Trophoblast cell (in vitro differentiated cells and primary cell): ENCODE measurements around the gene SND1.

Experiments used
- DNase-seq, 2 donors: peaks; one replicate each; pipeline ENCODE4 v3.0.0-alpha.2; 2016
- H2AFZ ChIP-seq: 2 replicates; pipeline ENCODE4 v1.6.1; 2013; ENCODE audit warnings: low read length, moderate library complexity, mild to moderate bottlenecking; ENCODE audit not compliant: insufficient read depth, poor library complexity
- H2AK5ac ChIP-seq: 2 replicates; pipeline ENCODE4 v1.6.1; 2013; ENCODE audit warnings: mild to moderate bottlenecking, low read length
- H2BK120ac ChIP-seq: 2 replicates; pipeline ENCODE4 v1.6.1; 2013; ENCODE audit warnings: low read length, mild to moderate bottlenecking, moderate library complexity; ENCODE audit not compliant: insufficient read depth, poor library complexity
- H2BK12ac ChIP-seq: 2 replicates; pipeline ENCODE4 v1.6.1; 2013; ENCODE audit warnings: mild to moderate bottlenecking, low read length, moderate library complexity
- H2BK5ac ChIP-seq: 2 replicates; pipeline ENCODE4 v1.6.1; 2013; ENCODE audit warnings: low read length, low read depth, moderate library complexity, mild to moderate bottlenecking; ENCODE audit not compliant: poor library complexity
- H3K14ac ChIP-seq: 2 replicates; pipeline ENCODE4 v1.6.1; 2013; ENCODE audit warnings: mild to moderate bottlenecking, low read length
- H3K18ac ChIP-seq: 2 replicates; pipeline ENCODE4 v1.6.1; 2013; ENCODE audit warnings: mild to moderate bottlenecking, low read length
- H3K23ac ChIP-seq: 2 replicates; pipeline ENCODE4 v1.6.1; 2013; ENCODE audit warnings: low read length
- H3K27ac ChIP-seq: 2 replicates; pipeline ENCODE4 v1.5.1; 2013; ENCODE audit warnings: low read depth, mild to moderate bottlenecking, inconsistent platforms, low read length, moderate library complexity
- H3K27me3 ChIP-seq: 2 replicates; pipeline ENCODE4 v1.6.1; 2013; ENCODE audit warnings: inconsistent platforms, mild to moderate bottlenecking, low read length, moderate library complexity; ENCODE audit not compliant: insufficient read depth
- H3K36me3 ChIP-seq, 2 experiments: 1 replicate in 1 of 2; 2 replicates in 1 of 2; pipeline ENCODE4 v1.6.1; 2013; ENCODE audit warnings: low read length in 2 of 2, mild to moderate bottlenecking in 2 of 2, moderate library complexity in 1 of 2; ENCODE audit not compliant: insufficient read depth in 2 of 2, control insufficient read depth in 1 of 2
- H3K4ac ChIP-seq: 2 replicates; pipeline ENCODE4 v1.6.1; 2013; ENCODE audit warnings: low read depth, mild to moderate bottlenecking, low read length, moderate library complexity
- H3K4me1 ChIP-seq, 2 experiments: 1 replicate in 1 of 2; 2 replicates in 1 of 2; pipeline ENCODE4 v1.6.1; 2013; ENCODE audit warnings: low read length in 2 of 2, mild to moderate bottlenecking in 2 of 2, moderate library complexity in 1 of 2; ENCODE audit not compliant: insufficient read depth in 2 of 2, control insufficient read depth in 1 of 2
- H3K4me2 ChIP-seq: 2 replicates; pipeline ENCODE4 v1.6.1; 2013; ENCODE audit warnings: inconsistent platforms, mild to moderate bottlenecking, low read length, moderate library complexity
- H3K4me3 ChIP-seq: 2 replicates; pipeline ENCODE4 v1.5.1; 2013; ENCODE audit warnings: mild to moderate bottlenecking, low read depth, low read length, inconsistent platforms
- H3K79me1 ChIP-seq: one replicate; pipeline ENCODE4 v1.6.1; 2013; ENCODE audit warnings: low read length
- H3K79me2 ChIP-seq: 2 replicates; pipeline ENCODE4 v1.6.1; 2013; ENCODE audit warnings: low read length, mild to moderate bottlenecking; ENCODE audit not compliant: control insufficient read depth, insufficient read depth, poor library complexity
- H3K9ac ChIP-seq: 2 replicates; pipeline ENCODE4 v1.6.1; 2013; ENCODE audit warnings: mild to moderate bottlenecking, low read length
- H3K9me3 ChIP-seq: 2 replicates; pipeline ENCODE4 v1.6.1; 2013; ENCODE audit warnings: low read depth, mild to moderate bottlenecking, control low read depth, inconsistent platforms, low read length; ENCODE audit not compliant: insufficient read depth
- H4K12ac ChIP-seq: 2 replicates; pipeline ENCODE4 v1.6.1; 2013; ENCODE audit warnings: low read depth, mild to moderate bottlenecking, low read length, moderate library complexity
- H4K8ac ChIP-seq: 2 replicates; pipeline ENCODE4 v1.6.1; 2013; ENCODE audit warnings: low read depth, mild to moderate bottlenecking, low read length, moderate library complexity
- H4K91ac ChIP-seq: one replicate; pipeline ENCODE4 v1.6.1; 2013; ENCODE audit warnings: low read depth, mild to moderate bottlenecking, low read length, moderate library complexity
- WGBS: extraction: QIAGEN DNeasy Blood & Tissue Kit; methylation state at CpG from one replicate; pipeline ENCODE4 v1.1.7; 2013; ENCODE audit warnings: missing lambda C conversion rate; ENCODE audit not compliant: insufficient read length, insufficient coverage; ENCODE audit errors: extremely low coverage; 5-methylcytosine and 5-hydroxymethylcytosine counted together

The SND1 gene

DNA sequence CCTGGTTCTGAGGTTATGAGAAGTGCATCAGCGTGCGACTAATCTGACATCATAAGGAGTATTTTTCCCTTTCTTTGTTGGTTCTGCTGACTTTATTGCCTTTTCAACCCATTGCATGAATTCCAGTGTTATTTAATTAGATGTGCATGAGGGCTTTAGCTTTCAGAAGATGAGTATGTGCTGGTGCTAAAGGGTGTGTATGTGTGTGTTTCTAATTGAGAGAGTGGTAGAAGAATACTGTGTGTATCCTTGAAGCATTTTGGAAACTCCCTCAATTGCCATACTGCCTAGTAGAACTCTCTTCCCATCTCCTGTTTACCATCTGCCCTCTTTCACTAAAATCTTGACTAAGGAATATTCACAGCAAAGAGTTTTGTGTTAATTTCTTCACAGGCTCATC lies 158.1 kb downstream of the SND1 start:
- Histone ChIP-seq H2BK5ac (no peak overlapping the region), H4K91ac (no peak overlapping the region), H3K23ac (no peak overlapping the region), H3K18ac (no peak overlapping the region), H2BK120ac (no peak overlapping the region), H3K79me1 (no peaks in the 10 kb centered on the region), H3K27me3 (no peaks in the 10 kb centered on the region), H3K4me2 (no peak overlapping the region), H3K4ac (no peak overlapping the region), H4K8ac (no peak overlapping the region), H3K14ac (no peak overlapping the region), H3K9me3 (no peaks in the 10 kb centered on the region), H4K12ac (no peak overlapping the region), H3K79me2 (no peaks in the 10 kb centered on the region), H2AK5ac (no peak overlapping the region), H3K9ac (no peak overlapping the region), H3K36me3 (peaks cover 3 to 10% of the 10 kb centered on the region in 2 experiments), H3K4me1 (peaks cover 0 to 5% of the 10 kb centered on the region in 2 experiments), H3K27ac (no peak overlapping the region), H2AFZ (no peak overlapping the region), H2BK12ac (no peak overlapping the region), H3K4me3 (no peak overlapping the region)
- WGBS: no CpG with 5 or more reads among the region's 2 CpGs
- no peak for DNase-seq

DNA sequence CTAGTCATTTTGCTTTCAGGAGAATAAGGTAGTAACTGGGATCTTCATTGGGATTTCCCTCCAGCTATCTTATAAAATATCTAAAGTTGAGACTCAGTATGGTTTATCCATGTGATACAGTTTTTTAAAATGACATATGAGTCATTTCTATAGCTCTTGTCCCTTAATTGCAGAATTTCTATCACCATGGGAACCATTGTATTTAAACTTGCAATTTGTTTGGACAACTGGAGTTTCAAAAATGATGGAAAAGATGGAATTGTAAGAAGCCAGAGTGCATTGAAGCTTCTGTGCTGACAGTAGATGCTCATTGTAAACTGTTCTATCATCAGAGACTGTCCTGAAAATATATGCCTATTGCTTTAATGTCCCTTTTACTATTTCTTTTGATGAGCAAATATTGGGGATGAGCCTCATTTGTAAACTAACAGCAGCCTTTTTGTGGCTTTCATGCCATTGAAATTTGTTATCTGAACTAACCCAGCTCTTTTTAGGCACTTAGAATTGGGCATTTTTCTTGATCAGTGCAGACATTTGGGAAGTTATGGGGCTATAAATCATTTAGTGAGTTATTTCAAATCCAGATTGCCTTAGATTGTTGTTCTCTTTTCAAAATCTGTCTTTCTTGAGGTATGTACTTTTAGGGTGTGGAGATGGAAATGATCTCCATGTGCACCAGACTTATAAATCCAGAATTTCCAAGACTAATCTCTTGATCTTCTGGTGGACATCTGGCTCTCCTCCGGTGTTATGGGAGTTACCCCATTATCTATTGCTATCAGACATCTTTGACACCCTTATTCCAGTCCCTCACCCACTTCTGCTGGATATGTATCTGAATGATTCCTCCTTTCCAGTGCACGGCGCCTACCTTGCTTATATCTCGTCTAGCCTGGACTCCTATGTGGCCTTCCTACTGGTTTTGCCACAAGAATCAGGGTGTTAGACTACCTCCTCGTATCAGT lies 159.0 kb downstream of the SND1 start:
- Histone ChIP-seq H4K91ac (no peak overlapping the region), H3K18ac (no peak overlapping the region), H2AK5ac (no peak overlapping the region), H2AFZ (no peak overlapping the region), H3K79me2 (no peaks in the 10 kb centered on the region), H3K23ac (no peak overlapping the region), H3K9me3 (no peaks in the 10 kb centered on the region), H3K9ac (no peak overlapping the region), H2BK120ac (no peak overlapping the region), H3K14ac (no peak overlapping the region), H3K36me3 (peaks cover 3 to 10% of the 10 kb centered on the region in 2 experiments), H3K79me1 (no peaks in the 10 kb centered on the region), H3K4me1 (peaks cover 0 to 5% of the 10 kb centered on the region in 2 experiments), H3K27me3 (no peaks in the 10 kb centered on the region), H4K8ac (no peak overlapping the region), H3K4ac (no peak overlapping the region), H3K4me3 (no peak overlapping the region), H3K4me2 (no peak overlapping the region), H2BK5ac (no peak overlapping the region), H4K12ac (no peak overlapping the region), H2BK12ac (no peak overlapping the region), H3K27ac (no peak overlapping the region)
- no peak for DNase-seq
- WGBS: no CpG with 5 or more reads among the region's 5 CpGs

GRCh38 chr7:127812540-127812939 lies 160.5 kb downstream of the SND1 start:
- Histone ChIP-seq H3K23ac (no peak overlapping the region), H4K91ac (no peak overlapping the region), H3K27me3 (no peaks in the 10 kb centered on the region), H3K4me2 (no peak overlapping the region), H2AK5ac (no peak overlapping the region), H2BK120ac (no peak overlapping the region), H3K79me1 (no peaks in the 10 kb centered on the region), H3K4me1 (peaks cover 0 to 6% of the 10 kb centered on the region in 2 experiments), H2AFZ (no peak overlapping the region), H3K79me2 (no peaks in the 10 kb centered on the region), H3K14ac (no peak overlapping the region), H2BK5ac (no peak overlapping the region), H3K4ac (peak overlapping the region; percentile 31), H3K9ac (no peak overlapping the region), H3K27ac (no peak overlapping the region), H3K18ac (no peak overlapping the region), H2BK12ac (no peak overlapping the region), H3K36me3 (peaks cover 3 to 10% of the 10 kb centered on the region in 2 experiments), H4K8ac (no peak overlapping the region), H4K12ac (no peak overlapping the region), H3K4me3 (no peak overlapping the region), H3K9me3 (no peaks in the 10 kb centered on the region)
- no peak for DNase-seq
- WGBS: no CpG with 5 or more reads among the region's 3 CpGs

DNA sequence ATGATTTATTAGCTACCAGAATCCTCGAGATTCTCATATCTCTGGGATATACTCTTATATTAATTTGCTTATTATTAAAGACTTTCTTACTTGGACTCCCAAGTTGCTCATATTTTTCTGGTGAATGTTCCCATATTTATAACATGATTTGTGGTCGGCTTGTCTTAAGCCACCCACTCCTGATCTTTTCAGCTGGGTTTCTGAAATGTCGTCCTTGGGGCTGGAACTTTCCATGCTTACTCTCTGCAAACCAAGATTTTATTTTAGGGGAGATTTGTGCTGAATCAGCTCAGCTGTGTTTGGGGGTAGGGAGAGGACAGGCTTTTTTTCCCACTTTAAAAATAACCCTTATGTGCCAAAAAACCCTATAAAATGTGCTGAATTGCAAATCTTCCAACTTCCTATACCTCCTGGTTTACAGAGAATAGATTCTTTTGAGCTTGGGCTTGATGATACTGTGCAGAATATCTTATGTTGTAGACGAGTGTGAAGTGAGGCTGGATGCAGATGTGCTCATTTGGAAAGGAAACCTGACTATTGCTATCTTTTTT lies 162.1 kb downstream of the SND1 start:
- Histone ChIP-seq H2BK120ac (no peak overlapping the region), H3K27ac (no peak overlapping the region), H2AK5ac (no peak overlapping the region), H3K36me3 (peaks cover 0 to 3% of the 10 kb centered on the region in 2 experiments), H3K9ac (no peak overlapping the region), H3K4ac (no peak overlapping the region), H2AFZ (no peak overlapping the region), H3K79me1 (no peaks in the 10 kb centered on the region), H4K91ac (no peak overlapping the region), H3K27me3 (no peaks in the 10 kb centered on the region), H3K14ac (no peak overlapping the region), H4K12ac (no peak overlapping the region), H3K4me3 (no peak overlapping the region), H3K4me2 (no peak overlapping the region), H3K9me3 (no peaks in the 10 kb centered on the region), H3K79me2 (no peaks in the 10 kb centered on the region), H3K23ac (no peak overlapping the region), H4K8ac (no peak overlapping the region), H2BK5ac (no peak overlapping the region), H3K4me1 (peaks cover 0 to 4% of the 10 kb centered on the region in 2 experiments), H2BK12ac (no peak overlapping the region), H3K18ac (no peak overlapping the region)
- no CpG with 5 or more reads among the region's 4 CpGs for WGBS
- no peak for DNase-seq
